Measurements from ENCODE around the gene KIAA2012. TPM values are rescaled to one million over a fixed set of nuclear protein-coding genes. Genes with fewer than 3 reads are reported as not detected.
A peak's percentile ranks its signal among the peaks of the same experiment; 100 is the strongest.

Gene KIAA2012
- total RNA-seq, 1 donor from 2014 or later, result not detected

DNA sequence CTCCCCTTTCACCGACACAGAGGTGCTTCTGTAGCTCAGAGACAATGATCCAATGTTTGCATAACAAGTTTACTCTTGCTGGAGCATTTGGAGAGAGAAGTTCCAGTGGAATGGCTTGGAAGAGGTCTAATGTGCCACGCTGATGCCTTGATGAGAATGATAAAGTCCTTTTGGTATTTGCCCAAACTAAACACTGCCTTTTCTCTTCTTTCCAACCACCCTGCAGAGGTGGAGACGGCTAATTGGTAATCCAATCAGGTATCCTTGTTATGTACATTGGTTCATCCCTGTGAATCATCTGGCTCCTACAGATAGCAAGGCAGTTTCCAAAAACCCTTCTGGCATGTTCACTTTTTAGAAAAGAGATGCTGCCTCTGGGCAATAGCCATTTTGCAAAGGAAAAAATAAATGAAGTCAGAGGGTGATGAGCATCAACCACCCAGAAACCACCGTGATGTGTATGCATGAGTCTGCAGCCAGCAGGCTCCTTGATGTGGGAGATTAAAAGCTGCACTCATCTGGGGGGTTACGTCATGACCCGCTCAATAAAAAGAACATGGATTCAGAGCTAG, 40.6 kb downstream of the KIAA2012 start:
- TF ChIP-seq, protein P1, sequence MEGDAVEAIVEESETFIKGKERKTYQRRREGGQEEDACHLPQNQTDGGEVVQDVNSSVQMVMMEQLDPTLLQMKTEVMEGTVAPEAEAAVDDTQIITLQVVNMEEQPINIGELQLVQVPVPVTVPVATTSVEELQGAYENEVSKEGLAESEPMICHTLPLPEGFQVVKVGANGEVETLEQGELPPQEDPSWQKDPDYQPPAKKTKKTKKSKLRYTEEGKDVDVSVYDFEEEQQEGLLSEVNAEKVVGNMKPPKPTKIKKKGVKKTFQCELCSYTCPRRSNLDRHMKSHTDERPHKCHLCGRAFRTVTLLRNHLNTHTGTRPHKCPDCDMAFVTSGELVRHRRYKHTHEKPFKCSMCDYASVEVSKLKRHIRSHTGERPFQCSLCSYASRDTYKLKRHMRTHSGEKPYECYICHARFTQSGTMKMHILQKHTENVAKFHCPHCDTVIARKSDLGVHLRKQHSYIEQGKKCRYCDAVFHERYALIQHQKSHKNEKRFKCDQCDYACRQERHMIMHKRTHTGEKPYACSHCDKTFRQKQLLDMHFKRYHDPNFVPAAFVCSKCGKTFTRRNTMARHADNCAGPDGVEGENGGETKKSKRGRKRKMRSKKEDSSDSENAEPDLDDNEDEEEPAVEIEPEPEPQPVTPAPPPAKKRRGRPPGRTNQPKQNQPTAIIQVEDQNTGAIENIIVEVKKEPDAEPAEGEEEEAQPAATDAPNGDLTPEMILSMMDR (IDR thresholded peaks at IDR 0.05; ENCODE audit: insufficient read depth, low read length, severe bottlenecking), result no peak
- no peak for FAIRE-seq
- peak; percentile 38 for DNase-seq (ENCODE audit: low read depth)
- Histone ChIP-seq H3K36me3 (ENCODE audit: control insufficient read depth, insufficient read depth, low read length) (no peaks in the 10 kb centered on the region), H3K27me3 (ENCODE audit: control insufficient read depth, insufficient read depth, low read length) (no peaks in the 10 kb centered on the region), H3K4me3 (ENCODE audit: low read depth, low read length) (no peak overlapping the region)

DNA sequence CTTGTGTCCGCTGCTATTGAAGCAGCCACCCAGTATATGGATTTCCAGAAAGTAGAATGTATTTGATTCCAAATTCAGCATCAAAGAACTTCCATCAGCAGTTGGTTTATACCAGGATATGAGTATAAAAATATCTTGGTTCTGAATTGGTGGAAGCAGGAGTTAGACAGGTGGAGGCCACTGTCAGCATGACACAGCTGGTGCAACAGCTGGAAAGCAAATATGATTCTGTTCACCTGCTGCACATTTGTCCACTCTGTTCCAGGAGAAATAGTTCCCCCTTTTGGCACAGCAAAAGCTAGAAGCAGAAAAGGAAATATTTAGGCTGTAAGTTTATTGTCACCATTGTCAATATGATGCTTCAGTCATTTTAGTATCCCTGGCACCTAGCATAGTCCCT, 41.2 kb downstream of the KIAA2012 start:
- Histone ChIP-seq H3K36me3 (ENCODE audit: control insufficient read depth, insufficient read depth, low read length) (no peaks in the 10 kb centered on the region), H3K4me3 (ENCODE audit: low read depth, low read length) (no peak overlapping the region), H3K27me3 (ENCODE audit: control insufficient read depth, insufficient read depth, low read length) (no peaks in the 10 kb centered on the region)
- TF ChIP-seq, protein P1 (IDR thresholded peaks at IDR 0.05; ENCODE audit: insufficient read depth, low read length, severe bottlenecking), result no peak
- DNase-seq (ENCODE audit: low read depth), result no peak
- no peak for FAIRE-seq

DNA sequence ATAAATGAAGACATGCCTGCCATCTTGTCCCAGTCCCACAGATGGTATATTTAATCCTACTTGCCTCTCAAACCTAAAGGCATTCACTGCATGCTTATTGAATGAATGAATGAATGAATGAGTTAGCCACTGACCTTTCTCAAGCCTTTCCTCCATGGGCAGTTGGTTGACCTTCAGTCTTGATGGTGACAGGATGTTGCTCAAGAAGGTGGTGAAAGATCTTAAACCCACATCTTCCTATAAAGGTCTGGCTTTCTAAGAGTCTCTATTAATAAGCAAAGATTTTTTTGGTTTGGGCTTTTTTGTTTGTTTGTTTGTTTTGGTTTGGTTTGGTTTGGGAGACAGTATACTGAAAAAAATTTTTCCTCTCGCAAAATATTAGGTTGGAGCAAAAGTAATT, 41.7 kb downstream of the KIAA2012 start:
- Histone ChIP-seq H3K36me3 (ENCODE audit: control insufficient read depth, insufficient read depth, low read length) (no peaks in the 10 kb centered on the region), H3K4me3 (ENCODE audit: low read depth, low read length) (no peak overlapping the region), H3K27me3 (ENCODE audit: control insufficient read depth, insufficient read depth, low read length) (no peaks in the 10 kb centered on the region)
- TF ChIP-seq, protein P1 (IDR thresholded peaks at IDR 0.05; ENCODE audit: insufficient read depth, low read length, severe bottlenecking), result no peak
- FAIRE-seq (no peak), DNase-seq (ENCODE audit: low read depth) (no peak)

DNA sequence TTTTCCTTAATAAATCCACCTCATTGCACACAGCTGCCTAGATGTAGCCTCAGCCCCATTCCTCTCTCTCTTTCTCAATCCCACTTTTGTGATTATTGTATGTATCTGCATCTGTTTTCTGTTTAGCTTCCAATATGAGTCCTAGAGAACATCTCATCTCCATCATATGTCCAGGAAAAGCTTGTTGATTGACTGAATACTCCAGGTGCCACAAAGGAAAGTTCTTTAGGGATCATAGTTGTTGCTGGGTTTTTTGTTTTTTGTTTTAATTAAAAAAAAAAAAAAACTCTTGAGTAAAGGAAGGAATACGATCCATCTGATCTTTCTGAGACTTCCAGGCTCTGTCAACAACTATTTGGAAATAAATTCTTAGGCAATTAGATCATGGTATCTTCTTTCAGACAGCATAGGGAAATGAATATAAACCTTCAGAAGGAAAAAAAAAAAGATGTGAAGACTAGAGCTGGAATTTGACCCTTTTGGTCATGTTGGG, 42.5 kb downstream of the KIAA2012 start:
- no peak for FAIRE-seq
- peak; percentile 72 for DNase-seq (ENCODE audit: low read depth)
- Histone ChIP-seq H3K4me3 (ENCODE audit: low read depth, low read length) (no peak overlapping the region), H3K36me3 (ENCODE audit: control insufficient read depth, insufficient read depth, low read length) (no peaks in the 10 kb centered on the region), H3K27me3 (ENCODE audit: control insufficient read depth, insufficient read depth, low read length) (no peaks in the 10 kb centered on the region)
- TF ChIP-seq, protein P1 (IDR thresholded peaks at IDR 0.05; ENCODE audit: insufficient read depth, low read length, severe bottlenecking), result no peak

DNA sequence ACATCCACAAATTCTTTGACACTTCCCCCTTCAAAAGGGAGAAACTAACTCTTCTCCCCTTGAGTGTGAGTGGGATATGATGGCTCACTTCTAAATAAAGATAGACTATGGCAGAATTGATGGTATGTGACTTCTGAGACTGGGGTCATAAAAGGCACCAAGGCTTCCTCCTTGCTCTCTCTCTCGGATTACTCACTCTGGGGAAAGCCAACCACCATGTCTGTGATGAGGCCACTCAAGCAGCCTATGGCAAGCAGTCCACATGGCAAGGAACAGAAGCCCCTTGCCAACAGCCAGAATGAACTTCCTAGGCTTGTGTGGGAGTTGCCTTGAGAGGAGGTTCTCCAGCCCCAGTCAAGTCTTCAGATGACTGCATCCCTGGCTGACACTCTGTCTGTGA, 43.6 kb downstream of the KIAA2012 start:
- H3K27me3 ChIP-seq (ENCODE audit: control insufficient read depth, insufficient read depth, low read length), result no peaks in the 10 kb centered on the region
- FAIRE-seq, result no peak

More for the DNA sequence above, 43.6 kb downstream of the KIAA2012 start:
- H3K36me3 ChIP-seq (ENCODE audit: control insufficient read depth, insufficient read depth, low read length), result no peaks in the 10 kb centered on the region
- DNase-seq (ENCODE audit: low read depth), result no peak
- TF ChIP-seq, protein P1 (IDR thresholded peaks at IDR 0.05; ENCODE audit: insufficient read depth, low read length, severe bottlenecking), result no peak
- no peak overlapping the region for H3K4me3 ChIP-seq (ENCODE audit: low read depth, low read length)
